Inferior parietal cortex (tissue), 1 donor: ENCODE data around the gene RTN4RL1.

ENCODE experiments used
- DNase-seq: peaks from one replicate; pipeline ENCODE4 v3.0.0-alpha.2; 2016; ENCODE audit errors: extremely low spot score

RTN4RL1 gene

DNA sequence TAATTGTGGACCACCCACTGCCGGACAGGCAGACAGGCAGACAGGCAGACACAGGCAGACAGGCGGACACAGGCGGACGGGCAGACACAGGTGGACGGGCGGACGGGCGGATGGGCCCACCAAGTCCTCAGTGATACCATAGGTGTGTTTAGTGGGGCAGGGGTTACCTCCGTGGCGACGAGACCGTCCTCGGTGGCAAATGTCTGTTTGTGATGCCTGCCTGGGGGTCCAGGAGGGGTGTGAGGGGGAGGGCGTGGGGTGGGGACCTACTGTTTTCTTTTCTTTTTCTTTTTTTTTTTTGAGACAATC lies 76.7 kb downstream of the RTN4RL1 start:
- no peak for DNase-seq

DNA sequence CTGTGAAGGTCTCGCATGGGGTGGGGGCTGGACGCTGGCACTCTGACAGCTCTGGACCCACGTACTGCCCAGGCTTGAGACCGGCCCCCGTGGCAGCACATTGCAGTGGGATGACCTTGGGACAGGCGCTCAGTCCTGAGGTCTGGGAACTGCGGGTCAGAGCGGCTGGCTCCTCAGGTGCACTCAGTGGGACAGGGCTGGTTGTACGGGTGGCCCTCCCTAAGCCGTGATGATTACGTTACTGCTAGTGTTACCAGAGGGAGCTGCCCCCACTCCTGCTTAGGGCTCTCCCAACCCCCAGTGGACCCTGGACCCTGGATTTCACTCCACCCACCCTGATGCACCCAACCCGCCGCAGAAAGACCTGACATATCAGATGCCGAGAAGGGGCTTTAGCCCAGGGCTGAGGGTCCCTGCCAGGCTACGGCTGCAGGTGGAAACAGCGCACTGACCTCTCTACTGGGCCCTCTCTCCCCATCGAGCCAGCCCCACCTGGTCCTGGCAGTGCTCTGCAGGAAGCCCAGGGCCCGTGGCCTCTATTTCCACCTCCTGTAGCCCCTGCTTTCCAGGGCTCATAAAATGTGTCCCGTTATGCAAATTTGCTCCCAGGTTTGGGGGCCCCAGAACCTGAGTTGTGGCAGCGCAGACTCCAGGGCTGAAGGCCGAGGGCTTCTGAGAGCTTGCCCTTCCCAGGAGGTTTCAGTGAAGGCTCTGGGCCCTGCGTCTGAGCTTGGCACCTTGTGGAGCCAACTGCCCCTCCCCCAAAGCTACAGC lies 77.2 kb downstream of the RTN4RL1 start:
- no peak for DNase-seq

DNA sequence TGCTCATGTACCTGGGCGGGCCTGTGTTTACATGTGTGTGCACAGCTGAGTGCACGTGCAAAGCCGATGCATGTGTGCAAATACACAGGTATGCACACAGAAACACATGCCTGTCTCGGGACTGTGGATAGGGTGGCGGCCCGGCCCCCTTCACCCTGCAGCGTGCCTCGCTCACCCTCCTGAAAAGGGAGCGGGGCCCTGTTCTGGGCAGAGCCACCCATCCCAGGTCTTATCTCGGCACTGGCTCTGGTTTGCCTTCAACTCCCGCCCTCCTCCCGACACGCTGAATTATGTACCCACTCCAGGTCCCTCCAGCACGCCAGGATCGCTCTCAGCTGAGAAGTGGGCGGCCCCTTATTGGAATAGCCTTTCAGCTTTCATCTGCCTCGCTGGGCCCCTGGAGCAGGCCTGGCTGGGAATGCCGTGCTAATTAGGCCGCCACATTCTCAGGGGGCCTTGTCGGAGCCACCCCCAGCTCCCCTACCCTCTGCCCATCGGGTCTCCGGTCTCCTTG lies 77.8 kb downstream of the RTN4RL1 start:
- no peak for DNase-seq

DNA sequence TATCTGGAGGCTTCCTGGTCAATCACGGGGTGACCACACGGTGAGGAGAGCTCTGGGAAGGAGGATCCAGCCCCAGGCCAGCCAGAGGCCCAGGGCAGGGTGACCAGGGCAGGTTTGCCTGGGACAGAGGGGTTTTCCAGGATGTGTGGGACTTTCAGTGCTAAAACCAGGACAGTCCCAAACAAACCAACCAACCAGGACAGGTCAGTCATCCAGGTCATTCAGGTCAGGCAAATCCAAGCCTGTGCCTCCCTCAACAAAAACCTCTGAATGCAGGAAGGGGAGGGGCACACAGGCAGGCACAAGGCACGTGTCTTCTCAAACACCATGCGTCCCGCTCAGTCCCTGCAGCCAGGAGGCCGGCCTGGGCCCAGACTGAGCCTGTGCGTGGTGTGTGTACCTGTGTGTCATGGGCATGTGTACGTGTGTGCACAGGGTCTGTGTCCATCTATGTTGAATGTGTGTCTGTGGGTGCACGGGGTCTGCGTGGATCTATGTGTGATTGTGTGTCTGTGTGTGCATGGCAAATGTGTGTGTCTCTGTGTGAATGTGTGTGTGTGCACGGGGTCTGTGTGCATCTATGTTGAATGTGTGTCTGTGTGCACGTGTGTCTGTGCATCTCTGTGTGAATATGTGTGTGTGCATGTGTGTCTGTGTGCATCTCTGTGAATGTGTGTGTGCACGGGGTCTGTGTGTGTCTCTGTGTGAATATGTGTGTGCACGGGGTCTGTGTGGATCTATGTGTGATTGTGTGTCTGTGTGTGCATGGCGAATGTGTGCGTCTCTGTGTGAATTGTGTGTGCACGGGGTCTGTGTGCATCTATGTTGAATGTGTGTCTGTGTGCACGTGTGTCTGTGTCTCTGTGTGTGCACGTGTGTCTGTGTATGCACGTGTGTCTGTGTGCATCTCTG lies 78.9 kb downstream of the RTN4RL1 start:
- no peak for DNase-seq

- DNase-seq = no peak
These were observed 79.5 kb downstream of the RTN4RL1 start for GRCh38 chr17:1945621-1946020.

GRCh38 chr17:1943436-1943831 lies 81.7 kb downstream of the RTN4RL1 start:
- no peak for DNase-seq

DNA sequence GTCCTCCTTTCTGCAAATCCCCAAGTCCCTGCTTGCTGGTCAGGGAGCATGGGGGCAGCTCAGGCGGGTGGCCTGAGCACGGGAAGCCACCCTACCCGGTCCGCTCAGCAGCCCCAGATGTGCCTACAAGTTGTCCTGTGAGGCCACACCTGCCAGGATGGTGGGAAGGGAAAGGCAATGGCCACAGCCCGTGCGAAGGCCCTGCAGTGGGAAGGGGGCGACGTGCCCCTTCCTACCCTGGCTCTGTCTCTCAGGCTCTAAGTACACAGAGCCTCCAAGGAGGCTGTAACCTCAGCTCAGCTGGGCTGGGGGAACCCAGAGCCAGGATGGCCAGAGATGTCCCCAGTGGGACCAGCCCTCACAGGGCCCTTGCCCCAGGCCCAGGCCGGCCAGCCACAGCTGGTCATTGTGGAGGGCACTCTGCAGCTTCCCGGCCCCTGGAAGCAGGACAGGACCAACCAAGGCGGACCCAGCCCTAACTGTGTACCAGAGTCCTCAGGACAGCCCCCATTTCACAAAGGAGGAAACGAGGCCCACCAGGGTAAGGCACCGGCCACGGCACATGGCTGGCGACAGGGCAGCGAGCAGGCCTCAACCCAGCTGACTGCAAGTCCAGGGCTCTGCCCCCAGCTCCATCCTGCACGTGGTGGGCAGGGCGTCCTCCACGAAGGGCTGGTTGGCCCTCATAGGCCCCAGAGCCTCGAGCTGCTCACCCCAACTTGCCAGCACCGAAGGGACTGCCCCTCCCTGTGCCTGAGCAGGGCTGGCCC lies 82.3 kb downstream of the RTN4RL1 start:
- DNase-seq = no peak

GRCh38 chr17:1942066-1942365 lies 83.1 kb downstream of the RTN4RL1 start:
- no peak for DNase-seq

- no peak for DNase-seq
These were observed 83.7 kb downstream of the RTN4RL1 start for GRCh38 chr17:1941272-1942065.

DNA sequence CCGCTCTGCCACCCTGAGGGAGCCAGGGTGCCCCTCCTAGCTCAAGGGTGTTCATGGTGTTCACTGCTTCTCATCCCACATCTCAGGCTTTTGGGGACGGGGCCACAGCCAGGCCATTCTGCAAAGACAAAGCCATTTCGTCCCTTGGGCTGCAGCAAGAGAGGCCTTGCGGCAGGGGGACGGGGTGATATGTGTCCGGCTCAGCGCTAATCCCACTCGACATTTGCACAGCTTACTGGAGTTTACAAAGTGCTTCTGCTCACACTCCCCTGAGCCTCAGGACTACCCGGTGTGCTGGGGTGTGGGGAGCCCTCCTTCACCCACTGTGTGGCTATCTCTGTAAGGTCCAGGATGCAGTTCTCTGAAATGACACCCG lies 84.3 kb downstream of the RTN4RL1 start:
- no peak for DNase-seq

- DNase-seq = no peak
These were observed 84.9 kb downstream of the RTN4RL1 start for GRCh38 chr17:1939981-1940809.

DNA sequence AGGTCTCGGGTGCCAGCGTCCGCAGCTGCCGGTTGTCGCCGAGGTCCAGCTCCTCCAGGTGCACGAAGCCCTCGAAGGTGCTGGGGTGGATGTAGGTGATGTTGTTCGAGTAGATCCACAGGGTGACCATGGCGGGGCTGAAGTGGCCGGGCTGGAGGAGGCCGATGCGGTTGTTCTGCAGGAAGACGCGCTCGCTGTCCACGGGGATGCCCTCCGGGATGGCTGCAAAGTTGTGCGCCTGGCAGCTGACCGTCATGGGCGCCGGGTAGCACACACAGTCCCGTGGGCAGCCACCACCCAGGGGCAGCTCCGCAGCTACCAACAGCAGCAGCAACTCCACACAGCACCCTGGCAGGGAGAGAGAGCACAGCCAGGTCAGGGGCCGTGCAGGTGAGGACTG lies 87.7 kb downstream of the RTN4RL1 start:
- DNase-seq = no peak

- no peak for DNase-seq
These were observed 88.4 kb downstream of the RTN4RL1 start for GRCh38 chr17:1936766-1937165.

- DNase-seq = no peak
These were observed 90.2 kb downstream of the RTN4RL1 start for GRCh38 chr17:1934901-1935300.

DNA sequence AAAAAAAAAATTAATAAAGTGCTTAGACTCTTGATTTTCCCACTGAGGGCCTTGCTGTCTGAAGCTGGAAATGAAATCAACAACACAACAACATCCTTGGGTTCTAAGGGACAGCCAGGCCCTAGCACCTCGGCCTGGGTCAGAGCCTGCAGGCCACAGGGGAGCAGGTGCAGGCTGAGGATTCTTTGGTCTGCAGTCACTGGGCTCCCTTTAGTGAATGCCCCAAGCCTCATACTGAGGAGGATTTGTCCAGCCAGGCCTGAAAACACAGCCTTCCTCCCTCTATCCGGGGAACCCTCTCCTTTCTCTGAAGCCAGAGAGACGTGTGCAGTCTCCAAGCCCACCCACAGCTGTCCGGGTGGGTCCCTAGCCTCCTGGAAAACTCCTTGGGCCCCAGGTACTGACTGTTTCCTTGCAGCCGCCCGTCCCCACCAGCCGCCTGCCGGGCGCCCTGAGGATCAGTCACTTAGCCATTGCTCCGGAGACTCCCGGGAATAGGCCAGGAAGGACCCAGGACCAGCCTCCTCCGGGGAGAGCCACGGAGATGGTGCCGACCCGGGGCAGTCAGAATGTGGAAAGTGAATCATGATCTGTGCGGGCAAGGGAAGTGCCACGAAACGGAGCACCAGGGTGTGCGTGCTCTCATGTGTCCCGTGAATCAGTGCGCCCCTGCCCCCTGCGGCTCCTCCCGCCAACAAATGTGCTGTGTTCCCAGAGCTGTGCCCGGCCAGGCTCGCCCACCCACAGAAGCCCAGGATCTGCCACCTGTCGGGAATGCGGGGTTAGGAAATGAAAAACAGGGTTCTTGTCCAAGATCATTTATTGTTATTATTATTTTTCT lies 91.0 kb downstream of the RTN4RL1 start:
- DNase-seq = no peak

DNA sequence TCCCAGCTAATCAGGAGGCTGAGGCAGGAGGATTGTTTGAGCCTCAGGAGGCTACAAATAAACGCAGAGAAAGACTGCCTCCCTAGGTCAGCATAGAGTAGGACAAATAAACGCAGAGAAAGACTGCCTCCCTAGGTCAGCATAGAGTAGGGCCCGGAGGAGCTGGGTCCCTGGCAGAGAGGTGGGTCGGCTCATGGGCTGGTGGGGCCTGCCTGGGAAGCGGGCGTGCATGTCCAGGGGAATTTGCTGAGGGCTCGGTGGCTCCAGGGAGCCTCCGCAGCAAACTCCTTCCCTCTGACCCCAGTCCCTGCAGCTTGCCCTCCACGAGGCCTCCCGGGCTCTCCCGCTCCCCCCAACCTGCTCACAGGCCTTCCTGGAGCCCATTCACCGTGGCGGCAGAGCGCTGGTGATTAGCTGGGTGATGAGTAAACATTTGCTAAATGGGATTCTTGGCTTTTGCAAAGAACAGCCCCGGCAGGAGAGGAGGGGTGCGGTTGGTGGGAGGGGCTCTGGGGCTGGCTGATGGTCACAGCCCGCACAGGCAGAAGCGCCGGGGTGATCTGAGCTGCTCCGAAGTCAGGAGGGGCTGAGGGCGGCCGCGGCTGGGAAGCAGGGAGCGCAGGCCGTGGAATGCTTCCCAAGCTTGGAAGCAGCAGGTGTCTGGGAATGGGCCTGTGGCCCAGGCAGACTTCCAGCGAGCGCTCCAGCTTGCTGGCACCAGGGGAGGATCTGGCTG lies 93.1 kb downstream of the RTN4RL1 start:
- no peak for DNase-seq

- DNase-seq = no peak
These were observed 94.8 kb downstream of the RTN4RL1 start for GRCh38 chr17:1930337-1930645.

GRCh38 chr17:1928976-1929375 lies 96.2 kb downstream of the RTN4RL1 start:
- DNase-seq = no peak

GRCh38 chr17:1920948-1921351 lies 104.2 kb downstream of the RTN4RL1 start:
- peak; percentile 52 for DNase-seq
